DMS 273 treated with DMSO at 0.1 percent for 48 hours (cell line): ENCODE results near the gene COQ8A.

Experiments
- DNase-seq: peaks from one replicate; lab custom pipeline; 2025; lab: John Stamatoyannopoulos, UW

COQ8A gene

DNA sequence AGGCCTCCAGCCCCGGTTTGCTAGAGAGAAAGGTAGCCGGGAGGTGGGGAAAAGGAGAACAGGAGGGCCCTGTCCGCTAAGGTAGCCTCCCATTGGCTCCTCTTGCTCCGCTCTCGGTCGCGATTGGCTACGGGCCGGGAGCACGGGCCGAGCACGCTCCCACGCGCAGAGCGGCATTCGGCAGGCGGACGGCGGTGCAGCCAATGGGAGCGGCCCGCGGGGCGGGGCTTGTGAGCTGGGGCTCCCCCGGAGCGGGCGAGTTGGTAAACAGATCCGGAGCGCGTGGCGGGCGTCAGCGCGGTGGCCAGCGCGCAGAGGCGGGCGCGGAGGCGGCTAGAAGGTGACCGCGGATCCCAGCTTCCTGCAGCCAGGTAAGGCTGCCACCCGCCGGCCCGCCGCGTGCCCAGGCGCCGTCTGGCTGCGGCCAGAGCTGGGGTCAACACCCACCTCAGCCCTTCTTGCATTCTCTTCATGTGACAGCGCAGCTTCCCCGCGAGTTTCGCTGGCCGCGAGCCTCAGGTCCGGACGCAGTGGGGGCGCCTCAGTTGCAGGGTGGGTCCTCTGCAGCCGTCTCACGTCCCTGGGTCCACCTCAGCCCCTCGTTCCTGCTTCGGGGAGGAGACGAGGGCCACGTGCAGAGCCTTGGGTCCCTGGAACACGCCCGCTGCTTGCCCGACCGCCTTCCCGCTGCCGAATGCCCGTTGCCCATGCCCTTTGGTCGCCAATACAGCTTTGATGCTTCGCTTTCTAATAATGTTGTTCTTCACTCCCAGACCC lies at the start of gene COQ8A:
TSS of gene COQ8A (plus strand) at position 266 of the 777 bp plus-strand sequence. CDS start 21,092 bp downstream, outside the sequence.
- peak; percentile 99 for DNase-seq

DNA sequence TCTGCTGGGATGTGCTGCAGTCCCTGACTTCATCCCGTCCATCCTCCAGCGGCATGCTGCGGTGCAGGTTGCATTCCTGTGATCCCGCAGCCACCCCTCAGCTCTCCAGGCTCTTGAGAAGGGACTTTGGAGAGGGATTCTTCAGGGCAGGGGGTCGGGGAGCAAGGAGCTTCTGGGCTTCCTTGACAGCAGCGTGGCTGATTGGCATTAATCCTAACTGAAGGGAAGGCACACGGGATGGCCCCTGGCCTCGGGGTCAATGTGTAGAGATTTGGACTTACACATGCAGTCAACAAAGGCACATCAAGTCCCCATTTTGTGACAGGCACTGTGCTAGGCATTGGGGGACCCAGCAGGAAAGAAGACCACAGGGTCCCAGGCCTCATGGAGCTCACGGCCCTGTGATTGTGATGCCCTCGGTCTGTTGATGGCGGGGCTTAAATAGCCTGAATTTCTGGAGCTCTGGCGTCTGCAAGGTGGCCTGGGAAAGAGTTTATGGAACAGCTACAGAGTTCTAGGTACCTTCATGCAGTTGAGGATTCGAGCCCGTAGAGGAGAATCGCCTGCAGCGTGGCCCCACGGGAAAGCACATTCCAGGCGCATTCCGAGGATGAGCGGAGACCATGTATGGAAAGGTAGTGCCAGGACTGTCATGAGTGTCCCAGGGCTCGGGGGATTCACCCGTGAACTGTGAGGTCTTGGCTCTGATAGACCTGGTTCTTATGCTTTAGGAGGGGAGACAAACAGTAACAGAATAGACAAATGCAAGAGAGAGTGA lies 49.6 kb upstream of the COQ8A start:
- no peak for DNase-seq

DNA sequence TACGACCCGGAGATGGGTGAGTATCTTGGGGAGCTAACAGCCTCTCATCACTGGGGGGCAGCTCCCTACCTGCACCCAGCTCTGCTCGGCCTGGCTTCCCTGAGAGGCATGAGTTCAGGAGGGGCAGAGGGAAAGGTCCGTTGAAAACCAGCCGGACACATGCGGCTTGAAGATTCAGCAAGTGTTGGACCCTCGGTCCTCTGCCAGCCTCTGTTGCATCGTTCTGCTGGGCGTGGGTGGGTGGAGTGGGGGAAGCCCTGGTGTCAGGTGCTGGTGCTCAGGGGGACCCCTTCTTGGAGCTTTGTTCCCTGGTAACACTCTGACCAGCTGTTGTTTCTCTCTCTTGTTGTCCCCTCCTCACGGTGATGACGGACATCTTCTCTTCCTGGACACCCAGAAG lies 48.7 kb upstream of the COQ8A start:
- DNase-seq, result no peak

DNA sequence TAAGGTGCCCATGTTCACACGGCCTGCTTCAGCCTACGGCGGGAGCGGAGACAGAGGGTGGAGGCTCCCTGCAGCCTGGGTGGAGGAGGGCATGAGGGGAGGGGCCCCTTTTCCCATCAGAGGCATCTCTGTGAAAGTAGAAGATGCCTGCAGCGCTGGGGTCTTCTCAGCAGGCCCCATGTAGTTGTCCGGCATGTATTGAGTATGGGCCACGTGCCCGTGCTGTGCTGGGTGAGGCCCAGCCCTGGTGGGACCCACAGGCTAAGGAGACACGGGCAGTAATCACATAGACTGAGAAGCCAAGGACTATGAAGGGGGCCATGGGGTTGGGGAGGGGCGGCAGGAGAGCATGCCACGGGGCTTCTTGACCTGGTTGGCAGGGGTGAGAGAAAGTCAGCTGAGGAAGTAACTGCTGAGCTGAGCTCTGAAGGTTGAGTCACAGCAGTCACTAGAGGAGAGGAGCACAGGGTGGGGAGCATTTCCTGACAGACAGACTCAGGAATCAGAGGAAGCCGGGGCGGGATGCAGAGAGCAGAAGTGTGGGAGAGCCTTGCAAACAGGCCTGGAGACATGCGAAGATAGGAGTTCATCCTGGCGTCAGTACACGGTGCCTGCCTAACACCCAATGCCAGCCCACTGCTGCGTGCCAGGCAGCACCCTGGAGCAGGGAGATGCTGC lies 48.1 kb upstream of the COQ8A start:
- DNase-seq, result no peak

DNA sequence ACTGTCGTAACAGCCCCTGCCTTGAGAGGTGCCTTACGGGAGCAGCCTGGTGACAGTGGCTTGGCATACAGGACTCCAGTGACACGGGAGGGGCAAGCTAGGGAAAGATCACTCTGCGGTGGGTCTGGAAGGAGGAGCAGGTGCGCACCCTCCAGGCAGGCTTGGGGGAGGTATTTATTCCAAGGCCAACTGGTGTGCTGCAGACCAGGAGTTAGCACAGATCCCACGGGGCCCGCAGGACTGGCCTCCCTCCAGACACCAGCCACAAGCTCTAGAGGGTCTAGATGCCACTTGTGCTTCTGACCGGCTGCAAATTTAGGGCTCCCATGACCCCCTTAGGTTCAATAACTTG lies 47.6 kb upstream of the COQ8A start:
- no peak for DNase-seq

DNA sequence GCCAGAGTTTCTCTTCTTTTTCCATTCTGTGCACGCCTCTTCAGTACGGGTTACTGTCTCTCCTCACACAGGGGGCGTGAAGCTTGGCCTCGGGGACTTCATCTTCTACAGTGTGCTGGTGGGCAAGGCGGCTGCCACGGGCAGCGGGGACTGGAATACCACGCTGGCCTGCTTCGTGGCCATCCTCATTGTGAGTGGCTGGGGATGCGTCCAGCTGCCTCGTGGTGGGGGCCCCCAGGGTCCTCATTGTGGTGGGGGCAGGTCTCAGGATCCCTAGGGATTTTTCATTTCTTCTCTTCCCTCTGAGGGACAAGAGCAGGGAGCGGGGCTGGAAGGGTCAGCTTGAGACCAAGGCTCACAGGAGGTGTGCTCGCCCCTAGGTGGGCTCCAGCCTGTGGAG lies 46.2 kb upstream of the COQ8A start:
- DNase-seq, result no peak

DNA sequence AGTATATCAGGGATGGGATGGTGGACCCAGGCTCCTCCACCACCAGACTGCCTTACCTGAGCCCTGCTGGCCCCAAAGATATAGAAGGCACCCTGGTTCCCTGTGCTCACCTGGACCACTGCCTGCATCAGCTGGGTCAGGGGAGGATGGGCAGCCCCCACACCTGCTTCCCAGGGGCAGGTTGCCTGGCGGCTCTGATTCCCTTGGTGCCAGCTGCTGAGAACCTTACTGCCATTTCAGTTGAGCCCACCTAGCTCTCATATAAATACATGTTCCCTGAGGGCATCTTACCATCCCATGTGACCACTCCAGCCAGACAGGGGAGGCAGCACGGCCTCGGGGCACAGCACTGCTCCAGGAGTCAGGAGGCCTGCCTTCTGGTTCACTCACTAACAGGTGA lies 45.3 kb upstream of the COQ8A start:
- DNase-seq, result no peak

DNA sequence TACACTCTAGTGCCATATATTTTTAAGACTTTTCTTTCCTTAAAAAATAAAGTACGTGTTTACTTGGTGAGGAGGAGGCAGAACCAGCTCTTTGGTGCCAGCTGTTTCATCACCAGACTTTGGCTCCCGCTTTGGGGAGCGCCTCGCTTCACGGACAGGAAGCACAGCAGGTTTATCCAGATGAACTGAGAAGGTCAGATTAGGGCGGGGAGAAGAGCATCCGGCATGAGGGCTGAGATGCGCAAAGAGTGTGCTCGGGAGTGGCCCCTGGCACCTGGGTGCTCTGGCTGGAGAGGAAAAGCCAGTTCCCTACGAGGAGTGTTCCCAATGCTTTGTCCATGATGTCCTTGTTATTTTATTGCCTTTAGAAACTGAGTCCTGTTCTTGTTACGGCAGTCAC lies 44.5 kb upstream of the COQ8A start:
- no peak for DNase-seq

DNA sequence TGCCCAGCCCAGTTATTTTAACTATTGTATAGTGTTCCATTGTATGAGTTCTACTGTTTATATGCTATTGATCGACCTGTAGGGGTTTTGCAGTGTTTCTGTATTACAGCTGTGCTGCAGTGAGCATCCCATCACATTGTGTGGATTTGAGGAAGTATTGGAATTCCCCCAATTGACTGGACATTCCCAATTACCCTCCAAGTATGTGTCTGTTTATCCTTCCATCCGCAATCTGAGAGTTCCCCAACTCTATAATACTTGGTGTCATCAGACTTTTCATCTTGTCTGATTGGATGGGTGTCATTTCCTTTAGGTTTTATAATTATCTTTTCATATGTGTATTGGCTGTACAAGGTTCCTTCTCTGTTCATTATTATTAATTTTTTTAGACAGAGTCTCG lies 41.8 kb upstream of the COQ8A start:
- no peak for DNase-seq

DNA sequence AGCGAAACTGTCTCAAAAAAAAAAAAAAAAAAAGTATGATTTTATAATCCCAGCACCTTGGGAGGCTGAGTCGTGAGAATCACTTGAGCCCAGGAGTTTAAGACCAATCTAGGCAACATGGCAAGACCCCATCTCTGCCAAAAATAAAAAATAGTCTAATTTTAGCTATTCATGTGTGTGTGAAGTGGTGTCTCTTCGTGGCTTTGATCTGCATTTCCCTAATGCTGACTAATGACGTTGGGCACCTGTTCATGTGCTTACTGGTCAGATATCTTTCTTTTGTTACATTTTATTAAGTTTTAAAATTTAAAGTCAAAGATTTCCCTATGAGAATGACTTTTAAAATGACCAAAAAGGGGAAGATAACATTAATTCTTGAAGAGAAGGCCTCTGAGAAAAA lies 38.7 kb upstream of the COQ8A start:
- no peak for DNase-seq

DNA sequence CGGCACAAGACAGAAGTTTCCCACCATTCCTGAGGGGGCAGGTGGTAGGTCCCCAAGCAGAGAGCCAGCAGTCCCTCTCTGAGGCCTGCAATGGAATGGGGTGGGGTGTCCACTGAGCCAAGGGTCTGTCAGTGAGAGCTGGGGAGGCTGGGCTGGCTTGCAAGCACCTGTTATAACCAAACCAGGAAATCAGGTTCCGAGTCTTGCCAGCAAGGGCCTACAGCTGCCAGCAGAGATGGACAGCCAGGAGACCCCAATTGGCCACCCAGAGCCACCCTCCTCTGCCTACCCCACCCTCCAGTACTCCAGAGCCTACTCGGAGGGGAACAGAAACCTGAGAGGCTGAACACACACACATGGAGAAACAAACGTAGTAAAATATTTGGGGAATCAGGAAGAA lies 37.5 kb upstream of the COQ8A start:
- no peak for DNase-seq

DNA sequence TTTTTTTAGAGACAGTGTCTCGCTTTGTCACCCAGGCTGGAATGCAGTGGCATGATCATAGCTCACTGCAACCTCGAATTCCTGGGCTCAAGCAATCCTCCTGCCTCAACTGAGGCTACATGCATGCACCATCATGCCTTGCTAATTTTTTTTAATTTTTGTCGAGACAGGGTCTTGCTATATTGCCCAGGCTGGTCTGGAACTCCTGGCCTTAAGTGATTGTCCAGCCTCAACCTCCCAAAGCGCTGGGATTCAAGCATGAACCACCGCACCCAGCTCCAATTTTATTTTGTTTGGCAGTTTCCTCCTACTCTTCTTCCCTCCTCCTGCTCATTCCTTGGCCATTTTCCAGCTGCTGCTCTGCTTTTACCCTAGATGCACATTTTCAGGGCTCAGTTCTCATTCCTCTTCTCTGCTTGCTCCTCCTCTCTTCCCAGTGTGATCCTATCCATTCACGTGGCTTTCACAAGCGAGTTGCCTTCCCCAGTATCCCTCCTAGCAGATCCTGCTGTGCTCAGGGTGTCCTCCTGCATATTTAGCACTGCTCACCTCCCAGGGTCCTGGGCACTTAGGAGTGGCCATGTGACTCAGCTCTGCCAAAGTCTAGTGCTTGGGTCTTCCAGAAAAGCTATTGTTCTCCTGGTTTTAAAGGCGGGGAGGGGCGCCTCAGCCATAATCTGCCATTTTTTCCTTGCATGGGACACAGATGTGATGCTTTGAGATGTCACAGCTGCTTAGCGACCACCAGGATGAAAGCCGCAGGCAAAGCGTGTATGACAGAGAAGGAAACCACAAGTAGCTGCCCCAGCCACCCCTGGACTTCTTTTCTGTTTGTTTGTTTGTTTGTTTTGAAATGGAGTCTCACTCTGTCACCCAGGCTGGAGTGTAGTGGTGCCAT lies 36.0 kb upstream of the COQ8A start:
- no peak for DNase-seq

DNA sequence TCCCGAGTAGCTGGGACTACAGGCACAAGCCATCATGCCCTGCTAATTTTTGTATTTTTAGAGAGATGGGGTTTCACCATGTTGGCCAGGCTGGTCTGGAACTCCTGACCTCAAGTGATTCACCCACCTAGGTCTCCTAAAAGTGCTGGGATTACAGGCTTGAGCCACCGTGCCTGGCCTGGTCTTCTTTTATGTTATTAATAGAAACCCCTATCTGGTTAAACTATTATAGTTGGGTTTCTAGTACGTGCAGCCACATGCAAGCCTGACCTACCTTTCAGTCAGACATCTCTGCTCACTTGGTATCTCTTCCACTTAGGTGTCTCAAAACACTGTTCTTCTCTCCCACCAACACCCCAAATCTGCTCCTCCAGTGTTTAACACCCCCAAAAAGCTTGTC lies 35.3 kb upstream of the COQ8A start:
- DNase-seq, result no peak

DNA sequence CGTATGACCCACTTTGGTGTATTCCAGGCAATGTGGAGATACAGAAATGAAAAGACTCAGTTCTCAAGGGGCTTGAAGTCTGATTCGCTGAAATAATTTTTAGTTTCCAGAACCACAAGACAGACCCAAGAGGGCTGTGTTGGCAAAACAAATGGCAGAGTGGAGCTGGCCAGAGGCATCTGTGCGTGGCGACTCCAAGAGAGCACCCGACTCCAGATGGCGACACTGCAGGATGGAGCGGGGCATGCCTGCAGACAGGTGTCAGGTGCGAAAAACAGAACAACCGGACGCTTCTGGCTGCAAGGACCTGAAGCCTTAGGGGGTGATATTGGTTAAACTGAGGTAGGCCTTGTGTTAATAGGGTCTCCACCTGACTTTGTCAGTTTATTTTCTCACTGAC lies 31.7 kb upstream of the COQ8A start:
- no peak for DNase-seq

DNA sequence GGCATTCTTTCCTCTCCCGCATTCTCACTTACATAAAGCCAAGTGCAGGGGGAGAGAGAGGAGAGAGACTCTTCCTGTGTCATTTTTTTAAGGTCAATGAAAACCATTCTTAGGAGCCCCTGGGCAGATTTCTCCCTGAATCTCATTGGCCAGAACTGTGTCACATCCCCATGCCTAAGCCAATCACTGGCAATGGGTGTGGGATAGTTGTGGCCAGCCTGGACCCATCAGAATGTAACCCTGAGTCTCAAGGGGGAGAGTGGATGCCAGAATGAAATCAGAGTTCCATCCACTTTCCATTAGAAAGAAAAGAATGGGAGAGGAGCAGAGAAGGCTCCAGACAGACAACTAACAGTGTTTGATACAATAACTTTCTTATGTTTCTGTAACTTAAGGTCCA lies 31.2 kb upstream of the COQ8A start:
- no peak for DNase-seq

DNA sequence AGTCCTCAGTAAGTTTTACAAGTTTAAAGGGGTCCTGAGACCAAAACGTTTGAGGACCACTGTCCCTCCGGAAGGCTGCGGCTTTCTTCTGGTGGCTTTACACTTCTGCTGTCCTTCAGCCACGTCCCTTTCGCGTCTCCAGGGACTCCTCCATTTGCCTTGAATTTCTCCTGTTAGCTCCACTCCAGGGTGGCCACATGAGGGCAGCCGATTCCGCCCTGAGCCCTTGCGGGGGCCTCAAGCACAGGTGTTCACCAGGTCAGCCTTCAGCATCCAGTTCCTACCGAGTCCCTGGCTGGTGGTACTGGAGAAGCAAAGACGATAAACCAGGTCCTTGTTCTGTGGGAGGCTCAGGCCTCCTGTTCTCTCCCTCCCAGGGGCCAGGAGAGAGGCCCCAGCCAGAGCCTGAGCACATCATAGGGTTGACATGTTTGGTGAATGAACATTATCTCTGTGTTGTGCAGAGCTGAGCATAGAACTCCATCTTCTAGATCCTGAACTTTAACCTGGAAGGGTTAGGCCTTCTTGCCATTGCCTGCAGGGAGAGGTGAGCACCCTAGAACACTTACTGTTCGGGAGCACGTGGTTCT lies 27.4 kb upstream of the COQ8A start:
- no peak for DNase-seq

DNA sequence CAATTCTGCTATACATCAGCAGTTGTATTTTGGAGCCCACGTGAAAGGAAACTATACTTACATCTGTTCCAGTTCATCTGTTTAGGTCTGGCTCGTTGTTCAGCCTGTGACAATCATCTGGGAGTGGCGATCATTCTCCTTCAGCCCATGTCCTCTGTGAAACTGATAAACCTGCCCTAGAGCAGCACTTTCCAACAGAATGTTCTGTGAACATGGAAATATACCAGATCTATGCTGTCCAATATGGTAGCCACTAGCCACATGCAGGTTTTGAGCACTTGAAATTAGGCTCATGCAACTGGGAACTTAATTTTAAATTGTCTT lies 24.5 kb upstream of the COQ8A start:
- DNase-seq, result no peak

DNA sequence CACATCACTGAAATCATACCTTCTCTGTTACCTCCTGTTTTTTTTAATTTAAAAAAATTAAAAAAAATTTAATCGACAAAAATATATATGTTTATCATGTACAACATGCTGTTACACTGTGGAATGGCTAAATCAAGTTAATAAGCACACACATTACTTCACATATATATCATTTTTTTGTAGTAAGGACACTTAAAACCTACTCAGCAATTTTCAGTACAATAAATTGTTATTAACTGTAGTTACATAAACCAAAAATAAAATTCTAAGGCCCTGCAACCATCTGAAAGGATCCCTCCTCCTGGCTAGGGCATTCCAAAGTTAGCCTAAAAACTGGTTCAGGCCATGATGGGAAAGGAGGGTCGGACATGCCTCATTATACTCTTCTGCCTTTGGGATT lies 23.6 kb upstream of the COQ8A start:
- DNase-seq, result no peak

DNA sequence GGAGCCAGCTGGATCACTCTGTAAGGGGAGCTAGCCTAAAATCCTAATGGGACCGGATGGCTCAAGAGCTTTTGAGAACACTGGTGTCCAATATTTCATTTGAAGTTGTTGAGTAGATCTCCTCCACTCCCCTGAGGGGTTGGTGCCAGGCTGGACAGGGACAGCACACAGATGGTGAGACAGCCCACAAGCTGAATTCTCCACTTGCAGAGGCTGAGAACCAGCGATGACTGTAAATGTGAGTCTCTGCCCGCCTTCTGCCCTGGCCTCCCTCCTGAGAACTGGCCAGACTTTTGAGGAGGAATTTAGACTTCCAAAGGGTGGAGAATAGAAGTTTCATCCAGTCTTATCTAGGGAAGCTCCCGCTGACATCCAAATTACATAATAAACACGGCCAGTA lies 20.5 kb upstream of the COQ8A start:
- no peak for DNase-seq

DNA sequence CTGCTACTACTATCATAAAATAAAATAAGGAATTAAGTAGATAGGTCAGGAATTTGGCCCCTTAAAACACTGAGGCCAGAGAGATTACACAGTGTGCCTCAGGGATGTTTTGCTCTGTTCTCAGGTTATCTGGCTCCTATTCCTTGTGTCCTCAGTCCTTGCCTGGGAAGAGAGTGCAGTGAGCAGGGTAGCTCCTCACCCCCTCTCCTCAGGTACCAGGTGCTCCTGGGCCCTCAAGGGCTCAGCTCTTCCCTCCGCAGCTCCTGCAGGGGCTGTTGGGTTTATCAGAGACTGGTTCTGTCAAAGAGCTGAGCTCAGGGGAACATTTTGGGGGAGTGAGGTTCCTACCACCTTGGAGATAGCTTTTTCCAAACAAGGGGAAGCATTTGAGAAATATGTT lies 20.1 kb upstream of the COQ8A start:
- DNase-seq, result no peak

DNA sequence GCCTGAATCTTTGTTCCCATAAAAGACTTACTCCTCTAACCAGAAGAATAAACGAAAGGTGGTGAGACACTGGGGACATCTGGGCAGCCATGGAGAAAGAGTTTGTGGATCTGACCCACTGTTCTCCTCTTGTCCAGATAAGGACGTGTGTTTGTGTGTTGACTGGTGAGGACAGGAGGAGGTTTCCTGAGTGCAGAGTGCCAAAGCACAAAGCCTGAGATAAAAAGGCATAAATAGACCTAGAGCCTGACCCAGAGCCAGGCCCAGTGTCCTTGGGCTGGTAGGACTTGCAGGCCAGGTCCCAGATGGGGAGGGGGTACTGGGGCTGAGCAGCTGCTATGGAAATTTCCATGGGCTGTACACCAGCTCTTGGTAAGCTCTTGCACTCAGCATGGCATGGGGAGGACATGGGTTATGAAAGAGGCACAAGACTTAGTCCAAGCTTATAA lies 19.6 kb upstream of the COQ8A start:
- no peak for DNase-seq

DNA sequence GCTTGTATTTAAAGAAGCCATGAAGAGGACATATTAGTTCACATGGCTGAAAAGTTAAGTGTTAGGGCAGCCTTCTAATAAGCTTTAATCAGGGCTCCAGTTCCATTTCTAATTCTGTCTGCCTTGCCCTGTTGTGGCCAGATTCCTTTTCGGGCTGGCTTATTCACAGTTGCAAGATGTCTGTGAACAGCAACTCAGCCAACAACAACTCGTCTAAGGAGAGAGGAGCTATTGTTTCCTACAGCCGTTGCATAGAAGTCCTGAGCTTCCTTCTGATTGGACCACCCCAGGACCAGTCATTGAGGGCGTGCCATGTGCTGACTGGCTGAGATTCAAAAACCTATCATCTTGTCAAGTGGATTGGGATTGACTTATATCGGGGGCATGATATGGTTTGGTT lies 18.6 kb upstream of the COQ8A start:
- DNase-seq, result no peak
